Activated gamma-delta T cell (primary cell): ENCODE measurements around the gene NECTIN2.
A peak's percentile ranks its signal among the peaks of the same experiment; 100 is the strongest.
"Not testable (repeated sequence)": the region's sequence is repeated elsewhere in the genome, so short reads cannot be mapped to it uniquely, and the experiment has no call there.

Experiments
- DNase-seq: peaks from one replicate; lab custom pipeline; 2025; lab: John Stamatoyannopoulos, UW

Gene NECTIN2

GRCh38 chr19:44884566-44884965, 38.5 kb downstream of the NECTIN2 start:
- no peak for DNase-seq

- no peak for DNase-seq
Measured at GRCh38 chr19:44886141-44886540, 40.0 kb downstream of the NECTIN2 start.

GRCh38 chr19:44887648-44888047, 41.6 kb downstream of the NECTIN2 start:
- no peak for DNase-seq

GRCh38 chr19:44888335-44888734, 42.2 kb downstream of the NECTIN2 start:
- not testable (repeated sequence) for DNase-seq

GRCh38 chr19:44889830-44890365, 43.8 kb downstream of the NECTIN2 start:
- no peak for DNase-seq

- peak; percentile 98 for DNase-seq
Measured at GRCh38 chr19:44890366-44891015, 44.4 kb downstream of the NECTIN2 start.

- DNase-seq: no peak
Measured at GRCh38 chr19:44891016-44891882, 45.2 kb downstream of the NECTIN2 start, which contains the start of gene TOMM40. TSS of gene TOMM40 (plus strand) at chr19:44891254. CDS start at chr19:44891416, 162 bp downstream.

GRCh38 chr19:44892932-44893331, 46.8 kb downstream of the NECTIN2 start:
- DNase-seq: no peak

- DNase-seq: no peak
Measured at GRCh38 chr19:44893332-44894051, 47.4 kb downstream of the NECTIN2 start.

GRCh38 chr19:44894052-44894400, 47.9 kb downstream of the NECTIN2 start:
- DNase-seq: no peak

- DNase-seq: no peak
Measured at GRCh38 chr19:44894946-44895345, 48.8 kb downstream of the NECTIN2 start.

GRCh38 chr19:44897835-44898234, 51.7 kb downstream of the NECTIN2 start:
- DNase-seq: no peak

- DNase-seq: no peak
Measured at GRCh38 chr19:44900328-44901244, 54.5 kb downstream of the NECTIN2 start.

GRCh38 chr19:44903216-44903601, 57.1 kb downstream of the NECTIN2 start:
- DNase-seq: no peak

GRCh38 chr19:44903602-44904425, 57.7 kb downstream of the NECTIN2 start:
- peak; percentile 56 for DNase-seq

- DNase-seq: no peak
Measured at GRCh38 chr19:44904426-44904994, 58.4 kb downstream of the NECTIN2 start.

GRCh38 chr19:44905437-44906160, 59.5 kb downstream of the NECTIN2 start, which contains the start of gene APOE:
TSS of gene APOE (plus strand) at chr19:44905796. CDS start at chr19:44906625, 829 bp downstream.
- DNase-seq: no peak

- DNase-seq: no peak
Measured at GRCh38 chr19:44907613-44908012, 61.5 kb downstream of the NECTIN2 start.
